Midbrain (tissue), 1 donor: ENCODE data around the gene MRPL36.

Experiments used
- DNase-seq: peaks from one replicate; lab custom pipeline; 2025; lab: John Stamatoyannopoulos, UW

The MRPL36 gene

GRCh38 chr5:1781726-1782384 lies 17.8 kb downstream of the MRPL36 start:
- no peak for DNase-seq

GRCh38 chr5:1781107-1781506 lies 18.5 kb downstream of the MRPL36 start:
- no peak for DNase-seq

DNA sequence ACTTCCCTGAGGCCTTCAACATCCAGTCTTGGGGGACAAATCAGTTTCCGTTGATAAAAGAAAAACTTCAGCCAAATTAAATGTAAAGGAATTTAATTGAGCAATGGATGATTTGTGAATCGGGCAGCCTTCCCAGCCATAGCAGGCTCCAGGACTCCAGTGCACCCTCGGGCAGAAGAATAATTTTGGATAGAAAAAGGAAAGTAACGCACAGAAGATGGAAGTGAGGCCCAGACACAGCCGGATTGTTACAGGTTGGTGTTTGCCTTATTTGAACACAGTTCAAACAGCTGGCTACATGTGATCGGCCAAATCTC lies 19.1 kb downstream of the MRPL36 start:
- DNase-seq, result no peak

- DNase-seq, result no peak
Measured at GRCh38 chr5:1779782-1780613, 19.6 kb downstream of the MRPL36 start.

DNA sequence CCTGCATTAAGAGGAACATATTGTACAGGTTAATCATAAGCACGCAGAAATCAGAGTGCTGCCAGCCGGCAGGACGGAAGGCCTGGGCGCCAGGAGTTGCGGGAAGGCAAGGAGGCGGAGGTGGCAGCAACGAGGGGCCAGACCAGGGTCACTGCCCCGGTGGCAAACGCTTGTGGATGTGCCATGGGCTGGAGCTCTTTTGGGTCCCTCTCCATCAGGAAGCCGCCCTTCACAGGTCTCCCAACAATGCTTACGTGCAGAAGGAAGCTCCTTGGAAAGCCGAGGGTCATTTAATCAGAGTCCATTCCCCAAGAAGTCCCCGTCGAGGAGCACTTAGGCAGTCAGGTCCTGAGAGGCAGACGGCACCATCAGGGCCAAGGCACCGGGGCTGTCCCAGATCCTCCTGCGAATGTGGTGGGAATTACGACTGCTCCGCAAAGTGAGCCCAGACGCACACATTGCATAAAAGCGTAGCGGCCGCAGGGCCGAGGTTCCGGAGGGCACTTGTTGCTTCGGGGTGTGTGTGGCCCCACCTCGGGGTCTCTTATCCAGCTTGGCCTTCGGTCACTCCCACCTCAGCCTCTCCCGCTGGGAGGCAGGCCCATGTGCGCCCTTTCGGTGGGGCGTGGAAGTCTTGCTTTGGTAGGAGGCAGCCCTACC lies 20.5 kb downstream of the MRPL36 start:
- no peak for DNase-seq

DNA sequence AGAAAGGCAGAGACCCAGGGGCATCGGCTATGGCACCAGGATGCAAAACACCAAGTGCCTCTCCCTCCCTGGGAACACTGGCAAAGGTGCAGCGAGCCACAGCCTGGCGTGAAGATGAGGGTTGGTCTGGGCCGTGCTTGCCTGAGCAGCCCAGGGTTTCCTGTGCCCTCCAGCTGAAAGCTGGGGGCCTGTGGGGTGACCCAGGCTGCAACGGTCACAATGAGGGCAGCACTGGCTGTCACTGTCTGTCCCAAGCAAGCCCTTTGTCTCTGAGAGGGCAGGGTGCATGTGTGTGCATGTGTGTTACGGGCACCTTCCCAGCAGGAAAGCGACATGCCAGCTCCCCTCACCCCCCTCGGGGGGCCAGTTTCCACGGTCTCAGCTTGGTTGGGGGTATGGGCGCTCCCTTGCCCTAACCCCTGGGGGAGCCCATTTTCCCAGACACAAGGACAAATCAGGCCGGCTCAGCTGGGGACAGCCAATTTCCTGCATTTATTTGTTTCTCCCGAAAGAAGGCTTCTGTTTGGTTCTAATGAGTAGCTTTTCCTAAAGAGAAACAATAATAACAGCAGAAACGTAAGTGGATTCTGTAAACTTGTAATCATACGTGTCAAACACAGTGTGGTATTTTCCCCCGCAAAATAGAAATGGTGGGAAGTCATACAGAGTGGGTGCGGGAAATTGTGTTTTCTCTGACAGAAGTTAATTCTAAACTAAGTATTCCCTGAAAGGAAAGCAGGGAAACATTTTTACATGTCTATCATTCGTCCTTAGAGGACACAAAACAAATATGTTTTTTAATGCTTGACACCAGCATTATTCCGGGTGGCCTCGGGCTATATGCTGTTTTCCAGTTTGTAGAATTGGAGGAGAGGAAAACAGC lies 21.3 kb downstream of the MRPL36 start:
- DNase-seq, result no peak

DNA sequence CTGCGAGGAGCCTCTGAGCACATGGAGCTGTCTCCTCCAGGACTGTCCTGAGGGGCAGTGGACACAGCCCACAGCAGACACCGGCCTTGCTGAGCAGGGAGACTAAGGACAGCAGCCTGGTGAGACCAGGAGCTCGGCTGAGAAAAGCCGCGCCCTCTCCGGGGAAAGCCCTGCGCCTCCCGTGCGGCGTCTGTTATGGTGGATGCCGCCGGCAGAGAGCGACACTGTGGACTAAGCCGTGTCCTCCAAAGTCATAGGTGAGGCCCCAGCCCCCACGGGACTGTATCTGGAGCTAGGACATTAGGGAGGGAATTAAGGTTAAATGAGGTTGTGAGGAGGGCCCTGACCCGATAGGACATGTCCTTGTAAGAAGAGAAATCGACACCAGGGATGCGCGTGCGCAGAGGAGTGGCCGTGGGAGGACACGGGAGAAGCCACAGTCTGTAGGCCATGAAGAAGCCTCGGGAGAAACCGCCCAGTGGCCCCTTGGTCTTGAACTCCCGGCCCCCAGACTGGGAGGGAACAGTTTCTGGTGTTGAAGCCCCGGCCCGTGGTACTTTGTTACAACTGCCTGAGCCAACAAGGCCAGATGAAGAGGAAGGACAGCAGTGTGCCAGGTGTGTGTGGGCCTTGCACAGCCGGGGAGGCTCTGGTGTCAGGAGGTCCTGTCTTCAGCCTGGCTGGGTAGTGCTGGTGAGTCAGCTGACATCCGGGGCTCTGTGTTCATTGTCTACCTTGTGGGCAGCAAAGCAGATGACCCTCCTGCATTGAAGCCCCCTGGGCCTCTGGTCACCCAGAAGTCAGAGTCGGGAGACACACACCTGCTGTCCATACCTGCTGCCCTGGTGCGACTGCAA lies 22.1 kb downstream of the MRPL36 start:
- DNase-seq, result no peak

DNA sequence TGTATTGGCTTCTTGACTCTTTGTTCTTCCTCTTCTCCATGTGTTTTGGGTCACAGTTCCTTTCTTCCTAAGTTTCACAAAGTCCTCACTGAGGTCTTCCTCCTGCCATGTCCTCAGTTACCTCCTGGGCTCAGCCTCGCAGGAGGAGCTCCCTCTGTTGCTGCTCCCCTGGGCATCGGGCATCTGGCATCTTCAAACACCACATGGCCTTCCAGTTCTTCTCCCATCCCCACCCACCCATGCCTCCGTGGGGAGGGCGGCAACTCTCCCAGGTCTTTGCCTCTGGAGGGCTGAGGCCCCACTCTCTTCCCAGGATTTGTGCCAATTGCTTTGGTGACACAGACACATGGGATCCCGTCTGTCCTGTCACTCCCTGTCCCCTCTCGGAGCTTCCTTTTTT lies 22.8 kb downstream of the MRPL36 start:
- DNase-seq, result no peak

DNA sequence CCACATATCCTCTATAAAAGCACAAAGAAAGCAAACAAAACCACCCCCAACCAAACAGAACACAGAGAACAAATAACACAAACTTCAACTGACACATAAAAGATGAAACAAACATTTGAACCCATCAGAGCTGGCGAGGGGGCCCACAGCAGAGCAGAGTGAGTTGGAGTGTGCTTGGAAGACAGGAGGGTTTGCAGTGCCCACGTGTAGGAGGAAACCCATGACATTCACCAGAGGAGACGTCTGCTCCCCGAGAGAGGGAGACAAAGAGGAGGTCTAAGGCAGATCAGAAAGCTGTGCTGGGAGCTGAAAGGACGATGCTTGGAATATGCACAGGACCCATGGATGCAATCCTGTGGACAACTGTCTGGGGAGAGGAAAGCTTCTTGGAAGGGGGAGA lies 27.0 kb downstream of the MRPL36 start:
- no peak for DNase-seq

- no peak for DNase-seq
Measured at GRCh38 chr5:1771149-1772065, 28.2 kb downstream of the MRPL36 start.

GRCh38 chr5:1770443-1770802 lies 29.2 kb downstream of the MRPL36 start:
- DNase-seq, result no peak

- DNase-seq, result no peak
Measured at GRCh38 chr5:1769752-1770442, 29.7 kb downstream of the MRPL36 start.

DNA sequence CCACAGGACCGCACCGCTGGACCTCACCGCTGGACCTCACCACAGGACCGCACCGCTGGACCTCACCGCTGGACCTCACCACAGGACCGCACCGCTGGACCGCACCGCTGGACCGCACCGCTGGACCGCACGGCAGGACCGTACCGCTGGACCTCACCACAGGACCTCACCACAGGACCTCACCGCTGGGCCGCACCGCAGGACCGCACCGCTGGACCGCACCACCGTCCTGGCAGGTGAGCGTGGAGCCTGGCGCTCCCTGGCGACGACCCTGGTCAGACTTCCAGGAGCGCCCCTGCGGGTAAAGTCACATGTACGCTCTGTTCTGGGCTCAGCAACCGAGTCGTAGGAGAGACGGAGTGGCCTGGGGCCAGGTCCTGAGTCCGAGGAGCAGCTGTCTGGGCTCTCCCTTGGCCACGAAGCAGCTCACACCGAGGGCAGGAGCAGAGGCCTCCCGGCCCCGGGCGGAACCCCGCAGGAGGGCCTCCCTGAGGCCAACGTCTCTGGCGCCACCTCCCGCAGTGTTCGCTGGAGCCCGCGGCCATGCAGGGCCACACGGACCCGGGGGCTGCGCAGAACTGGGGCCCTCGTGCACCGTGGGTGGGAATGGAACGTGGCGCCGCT lies 30.5 kb downstream of the MRPL36 start:
- DNase-seq, result no peak

DNA sequence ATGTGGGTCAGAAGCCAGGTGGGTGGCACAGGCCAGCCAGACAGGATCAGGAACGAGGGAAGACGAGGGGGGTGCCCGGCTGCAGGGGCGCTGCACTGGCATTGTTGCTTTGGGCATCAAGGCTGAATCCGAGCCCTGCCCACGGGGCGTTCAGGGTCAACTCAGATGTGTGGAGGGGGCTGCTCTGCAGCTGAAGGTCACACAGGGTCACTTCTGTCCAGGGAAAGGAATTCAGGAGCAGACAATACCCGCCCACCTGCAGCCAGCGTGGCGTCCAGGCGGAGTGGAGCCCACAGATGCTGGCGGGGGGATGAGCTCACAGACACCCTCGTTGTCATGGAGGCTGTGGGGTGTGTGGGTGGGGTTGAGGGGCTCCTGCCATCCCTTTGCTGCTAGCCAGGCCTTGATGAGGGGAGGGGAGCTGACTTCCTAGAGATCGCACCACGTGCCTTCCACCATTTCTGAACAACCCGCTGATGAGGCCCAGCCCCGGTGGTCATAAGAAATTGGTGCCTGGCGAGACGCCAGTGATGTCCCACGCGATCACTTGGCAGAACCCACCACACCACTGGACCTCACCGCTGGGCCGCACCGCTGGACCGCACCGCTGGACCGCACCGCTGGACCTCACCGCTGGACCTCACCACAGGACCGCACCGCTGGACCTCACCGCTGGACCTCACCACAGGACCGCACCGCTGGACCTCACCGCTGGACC lies 31.2 kb downstream of the MRPL36 start:
- no peak for DNase-seq

DNA sequence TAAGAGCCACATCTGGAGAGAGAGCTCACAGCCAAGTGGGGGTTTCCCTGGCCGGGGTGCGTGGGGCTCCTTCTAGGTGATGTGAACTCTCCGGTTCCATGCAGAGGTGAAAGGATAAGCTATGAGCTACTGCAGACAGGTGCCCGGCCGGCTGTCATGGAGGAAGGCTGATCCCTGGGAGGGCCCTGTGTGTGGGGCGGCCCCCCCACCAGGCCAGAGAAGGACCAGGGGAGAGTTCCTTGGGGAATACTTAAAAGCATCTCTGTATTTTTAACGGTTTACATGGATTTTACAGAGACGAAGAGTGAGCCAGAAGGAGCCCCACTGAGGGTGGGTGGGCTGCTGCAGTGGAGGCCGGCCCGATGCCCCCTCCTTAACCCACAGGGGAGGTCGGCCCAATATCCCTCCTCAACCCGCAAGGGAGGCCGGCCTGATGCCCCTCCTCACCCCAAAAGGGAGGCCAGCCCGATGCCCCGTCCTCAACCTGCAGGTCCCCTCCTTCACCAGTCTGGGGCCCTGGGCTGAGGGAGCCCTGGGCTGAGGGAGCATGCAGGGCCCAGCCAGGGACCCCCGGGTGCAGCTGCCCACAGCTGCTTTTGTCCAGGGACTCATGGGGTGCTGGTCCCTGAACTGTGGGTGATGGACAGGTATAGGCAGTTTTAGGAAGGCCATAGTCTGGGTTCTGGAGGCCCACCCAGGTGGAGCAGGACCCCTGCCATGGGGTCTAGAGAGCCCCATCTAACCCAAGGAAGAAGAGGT lies 31.9 kb downstream of the MRPL36 start:
- no peak for DNase-seq

- no peak for DNase-seq
Measured at GRCh38 chr5:1765880-1766235, 33.8 kb downstream of the MRPL36 start.

GRCh38 chr5:1765141-1765879 lies 34.3 kb downstream of the MRPL36 start:
- DNase-seq, result no peak
